ENCODE measurements around the gene UBE2R2. TPM values are rescaled to one million over a fixed set of nuclear protein-coding genes. Genes with fewer than 3 reads are reported as not detected.

UBE2R2 gene
- total and polyA plus RNA-seq, 4 donors = 16.2 to 29.5 (median 27.4) TPM

DNA sequence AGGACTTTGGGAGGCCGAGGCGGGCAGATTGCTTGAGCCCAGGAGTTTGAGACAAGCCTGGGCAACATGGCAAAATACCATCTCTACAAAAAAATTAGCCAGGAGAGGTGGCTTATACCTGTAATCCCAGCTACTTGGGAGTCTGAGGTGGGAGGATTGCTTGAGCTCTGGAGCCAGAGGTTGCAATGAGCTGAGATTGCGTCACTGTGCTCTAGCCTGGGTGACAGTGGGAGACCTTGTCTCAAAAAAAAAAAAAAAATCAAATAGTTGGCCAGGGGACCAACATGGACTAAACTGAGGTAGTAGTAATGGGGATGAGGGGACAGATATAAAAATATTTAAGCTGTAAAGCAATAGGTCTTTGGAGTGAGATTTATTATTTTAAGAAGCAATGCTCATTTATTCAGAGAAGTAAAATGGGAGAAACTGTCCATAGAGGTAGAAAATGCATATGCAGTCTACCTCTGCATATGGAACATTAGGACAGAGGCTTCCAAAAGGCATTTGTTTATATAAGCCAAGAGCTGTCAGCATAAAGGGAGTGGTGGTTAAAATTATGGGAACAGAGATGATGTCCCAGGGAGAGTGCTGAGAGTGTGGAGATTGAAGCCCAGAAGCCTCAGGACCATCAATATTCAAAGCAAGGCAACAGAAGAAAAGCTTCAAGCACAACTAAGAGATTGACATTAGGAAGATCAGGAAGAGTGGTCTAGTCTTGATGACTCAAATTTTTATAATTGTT is 98.1 kb downstream of the UBE2R2 start:
- no peak for ATAC-seq (ENCODE audit: insufficient read depth, low FRiP score)
- Histone ChIP-seq H3K9me3 (ENCODE audit: control insufficient read depth in 4 of 4, insufficient read depth in 3 of 4, low read length in 3 of 4) (no peaks in the 10 kb centered on the region), H3K27ac (ENCODE audit: low read depth in 1 of 2, low read length in 1 of 2) (no peak overlapping the region), H3K9ac (ENCODE audit: insufficient read depth in 1 of 2, low read length in 2 of 2) (no peak overlapping the region), H3K4me3 (no peak overlapping the region), H3K27me3 (ENCODE audit: control insufficient read depth in 3 of 3, insufficient read depth in 3 of 3, low read length in 2 of 3) (no peaks in the 10 kb centered on the region), H3K4me1 (ENCODE audit: control insufficient read depth in 5 of 5, insufficient read depth in 5 of 5, low read length in 5 of 5) (peaks cover 0 to 9% (median 0%) of the 10 kb centered on the region in 5 donors), H3K36me3 (ENCODE audit: control insufficient read depth in 4 of 4, insufficient read depth in 4 of 4, low read length in 4 of 4) (peaks cover 9 to 32% (median 24%) of the 10 kb centered on the region in 4 donors)
- DNase-seq = no peak
- 98 to 100% methylated on average over 3 of the region's 3 CpGs for WGBS, 2 donors
- TF ChIP-seq, protein P1, sequence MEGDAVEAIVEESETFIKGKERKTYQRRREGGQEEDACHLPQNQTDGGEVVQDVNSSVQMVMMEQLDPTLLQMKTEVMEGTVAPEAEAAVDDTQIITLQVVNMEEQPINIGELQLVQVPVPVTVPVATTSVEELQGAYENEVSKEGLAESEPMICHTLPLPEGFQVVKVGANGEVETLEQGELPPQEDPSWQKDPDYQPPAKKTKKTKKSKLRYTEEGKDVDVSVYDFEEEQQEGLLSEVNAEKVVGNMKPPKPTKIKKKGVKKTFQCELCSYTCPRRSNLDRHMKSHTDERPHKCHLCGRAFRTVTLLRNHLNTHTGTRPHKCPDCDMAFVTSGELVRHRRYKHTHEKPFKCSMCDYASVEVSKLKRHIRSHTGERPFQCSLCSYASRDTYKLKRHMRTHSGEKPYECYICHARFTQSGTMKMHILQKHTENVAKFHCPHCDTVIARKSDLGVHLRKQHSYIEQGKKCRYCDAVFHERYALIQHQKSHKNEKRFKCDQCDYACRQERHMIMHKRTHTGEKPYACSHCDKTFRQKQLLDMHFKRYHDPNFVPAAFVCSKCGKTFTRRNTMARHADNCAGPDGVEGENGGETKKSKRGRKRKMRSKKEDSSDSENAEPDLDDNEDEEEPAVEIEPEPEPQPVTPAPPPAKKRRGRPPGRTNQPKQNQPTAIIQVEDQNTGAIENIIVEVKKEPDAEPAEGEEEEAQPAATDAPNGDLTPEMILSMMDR (IDR thresholded peaks at IDR 0.05; ENCODE audit: control extremely low read depth, extremely low read depth) = no peak

DNA sequence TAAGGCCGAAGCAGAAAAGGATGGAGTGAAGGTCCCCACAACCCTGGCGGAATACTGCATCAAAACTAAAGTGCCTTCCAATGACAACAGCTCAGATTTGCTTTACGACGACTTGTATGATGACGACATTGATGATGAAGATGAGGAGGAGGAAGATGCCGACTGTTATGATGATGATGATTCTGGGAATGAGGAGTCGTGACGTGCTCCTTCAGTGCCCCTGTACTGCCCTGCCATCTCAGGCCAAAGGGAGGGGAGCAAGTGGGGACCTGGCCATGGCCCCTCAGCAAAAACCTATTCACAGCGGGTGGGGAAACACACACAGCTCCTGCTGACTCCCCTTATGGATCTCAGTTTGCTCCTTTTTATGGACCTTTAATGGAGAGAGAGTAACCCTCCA is 100.1 kb downstream of the UBE2R2 start:
- peaks cover 0 to 9% (median 0%) of the 10 kb centered on the region in 5 donors for H3K4me1 ChIP-seq (ENCODE audit: control insufficient read depth in 5 of 5, insufficient read depth in 5 of 5, low read length in 5 of 5)
- H3K27ac ChIP-seq (ENCODE audit: low read depth in 1 of 2, low read length in 1 of 2) = no peak overlapping the region
- no peak overlapping the region for H3K9ac ChIP-seq (ENCODE audit: insufficient read depth in 1 of 2, low read length in 2 of 2)
- H3K36me3 ChIP-seq (ENCODE audit: control insufficient read depth in 4 of 4, insufficient read depth in 4 of 4, low read length in 4 of 4) = peaks cover 15 to 46% (median 36%) of the 10 kb centered on the region in 4 donors
- TF ChIP-seq, protein P1 (IDR thresholded peaks at IDR 0.05; ENCODE audit: control extremely low read depth, extremely low read depth) = no peak
- DNase-seq (no peak), ATAC-seq (ENCODE audit: insufficient read depth, low FRiP score) (no peak)
- H3K4me3 ChIP-seq = no peak overlapping the region
- H3K27me3 ChIP-seq (ENCODE audit: control insufficient read depth in 3 of 3, insufficient read depth in 3 of 3, low read length in 2 of 3) = no peaks in the 10 kb centered on the region
- 94 to 95% methylated on average over 9 of the region's 9 CpGs for whole genome bisulfite sequencing, 2 donors
- no peaks in the 10 kb centered on the region for H3K9me3 ChIP-seq (ENCODE audit: control insufficient read depth in 4 of 4, insufficient read depth in 3 of 4, low read length in 3 of 4)

DNA sequence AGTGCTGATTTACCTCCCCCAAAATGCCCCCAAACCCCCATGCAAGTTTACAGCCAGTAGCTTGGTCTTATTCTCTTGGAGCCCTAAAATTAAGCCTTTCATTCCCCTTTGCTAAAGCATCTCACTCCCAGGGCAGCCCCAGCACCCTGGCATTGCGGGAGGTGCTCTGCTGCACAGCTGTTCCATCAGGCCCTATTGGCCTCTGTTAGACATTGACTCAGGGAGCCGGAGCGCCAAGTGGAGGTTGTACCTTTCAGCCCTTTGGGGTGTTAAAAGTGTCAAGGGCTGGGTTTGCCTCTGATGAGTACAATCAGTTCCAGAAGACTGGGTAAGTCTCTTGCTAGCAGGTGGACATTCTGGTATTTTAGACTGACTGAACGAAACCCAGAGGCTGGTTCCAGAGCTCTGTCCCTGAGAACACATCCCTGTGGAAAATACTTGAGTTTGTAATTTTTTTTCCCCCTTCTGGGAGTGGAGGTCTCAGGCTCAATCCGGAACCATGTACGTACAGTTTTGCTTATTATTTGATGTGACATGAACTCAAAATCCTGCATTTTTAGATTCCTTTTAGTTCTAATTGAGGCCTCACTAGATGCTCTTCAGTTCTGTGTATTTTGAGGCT is 102.4 kb downstream of the UBE2R2 start:
- H3K36me3 ChIP-seq (ENCODE audit: control insufficient read depth in 4 of 4, insufficient read depth in 4 of 4, low read length in 4 of 4) = peaks cover 22 to 63% (median 49%) of the 10 kb centered on the region in 4 donors
- H3K4me1 ChIP-seq (ENCODE audit: control insufficient read depth in 5 of 5, insufficient read depth in 5 of 5, low read length in 5 of 5) = peaks cover 0 to 9% (median 0%) of the 10 kb centered on the region in 5 donors
- DNase-seq (no peak), ATAC-seq (ENCODE audit: insufficient read depth, low FRiP score) (no peak)
- no peaks in the 10 kb centered on the region for H3K27me3 ChIP-seq (ENCODE audit: control insufficient read depth in 3 of 3, insufficient read depth in 3 of 3, low read length in 2 of 3)
- no peaks in the 10 kb centered on the region for H3K9me3 ChIP-seq (ENCODE audit: control insufficient read depth in 4 of 4, insufficient read depth in 3 of 4, low read length in 3 of 4)
- H3K9ac ChIP-seq (ENCODE audit: insufficient read depth in 1 of 2, low read length in 2 of 2) = no peak overlapping the region
- TF ChIP-seq, protein P1 (IDR thresholded peaks at IDR 0.05; ENCODE audit: control extremely low read depth, extremely low read depth) = no peak
- no peak overlapping the region for H3K4me3 ChIP-seq
- H3K27ac ChIP-seq (ENCODE audit: low read depth in 1 of 2, low read length in 1 of 2) = no peak overlapping the region
- 95% methylated on average over 6 of the region's 6 CpGs for WGBS, 2 donors

All from lung (tissue), 12 donors.